Measurements from ENCODE around the gene DDX51.
"Not testable (repeated sequence)": the region's sequence is repeated elsewhere in the genome, so short reads cannot be mapped to it uniquely, and the experiment has no call there.

The DDX51 gene

DNA sequence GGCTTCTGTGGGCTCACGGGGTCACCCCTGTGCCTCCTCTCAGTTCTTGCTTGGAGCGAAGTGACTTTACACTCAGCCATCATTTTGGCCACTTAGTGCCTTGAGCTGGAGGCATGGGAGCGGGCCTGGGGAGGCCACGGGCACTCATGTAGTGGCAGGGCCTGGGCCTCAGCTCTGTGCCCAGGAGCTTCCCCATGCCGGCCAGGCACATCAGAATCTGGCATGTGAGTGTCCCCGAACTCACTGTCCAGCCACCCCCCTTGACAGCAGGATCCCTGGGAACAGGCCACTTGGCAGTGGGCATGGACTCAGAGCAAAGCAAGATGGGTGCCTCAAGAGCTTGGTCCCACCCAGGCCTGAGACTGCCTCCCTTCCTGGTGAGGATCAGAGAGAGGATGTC is 29.5 kb downstream of the DDX51 start:
- no peak for DNase-seq

DNA sequence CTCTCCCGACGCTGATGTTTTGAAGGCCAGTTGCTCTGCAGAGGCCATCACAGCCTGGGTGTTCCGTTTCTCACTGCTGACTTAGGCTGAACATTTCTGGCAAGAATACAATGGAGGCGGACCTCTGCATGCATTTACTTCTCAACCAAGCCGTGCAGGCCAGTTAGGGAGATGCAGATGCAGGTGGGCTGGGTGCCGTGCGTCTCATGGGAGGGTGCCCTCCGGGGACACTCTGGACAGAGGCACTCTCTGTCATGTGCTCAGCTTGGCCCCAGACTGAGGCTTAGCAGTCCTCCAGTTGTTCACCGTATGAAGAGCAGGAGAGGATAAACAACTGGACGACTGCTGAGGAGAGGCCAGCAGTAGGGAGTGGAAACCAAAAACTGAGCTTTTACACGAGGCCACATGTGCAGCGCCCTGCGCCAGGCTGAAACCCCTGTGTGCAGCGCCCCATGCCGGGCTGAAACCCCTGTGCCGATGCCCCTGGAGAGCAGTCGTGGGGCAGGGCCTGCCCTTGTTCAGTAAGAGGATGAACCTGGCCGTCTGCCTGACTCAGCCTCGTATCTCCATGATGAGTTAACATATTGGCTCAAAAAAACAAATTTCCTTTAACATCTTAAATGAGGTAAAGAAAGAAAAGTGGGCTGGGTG is 32.3 kb downstream of the DDX51 start:
- DNase-seq: no peak

DNA sequence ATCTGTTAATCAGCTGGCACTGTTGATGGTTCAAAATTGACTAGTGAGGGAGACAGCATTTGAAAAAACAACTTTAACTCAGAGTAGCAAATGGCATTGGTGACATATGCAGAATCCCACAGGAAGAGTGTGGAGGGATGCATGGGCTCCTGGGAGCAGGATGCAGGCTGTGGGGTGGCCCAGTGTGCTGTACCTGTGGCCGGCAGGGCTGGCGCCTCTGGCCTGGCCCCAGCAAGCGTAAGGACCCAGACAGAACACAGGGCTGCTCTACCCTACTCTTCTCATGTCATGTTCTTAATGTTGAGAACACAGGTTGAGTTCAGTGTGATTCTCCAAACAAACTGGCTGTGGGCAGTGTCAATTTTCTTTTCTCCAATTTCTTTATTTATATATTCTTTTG is 33.4 kb downstream of the DDX51 start:
- no peak for DNase-seq

DNA sequence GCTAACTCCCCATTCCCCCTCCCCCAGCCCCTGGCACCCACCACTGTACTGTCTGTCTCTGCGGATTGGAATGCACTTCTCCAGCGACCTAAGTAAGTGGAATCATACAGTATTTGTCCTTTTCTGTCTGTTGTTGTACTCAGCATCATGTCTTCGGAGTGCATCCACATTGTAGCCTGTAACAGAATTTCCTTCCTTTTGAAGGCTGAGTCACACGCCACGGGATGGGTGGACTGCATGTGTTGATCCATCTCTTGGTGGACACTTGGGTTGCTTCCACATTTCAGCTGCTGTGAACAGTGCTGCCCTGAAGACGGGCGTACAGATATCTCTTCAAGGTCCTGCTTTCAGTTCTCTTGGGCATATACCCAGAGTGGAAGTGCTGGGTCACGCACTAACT is 34.4 kb downstream of the DDX51 start:
- DNase-seq: no peak

- DNase-seq: no peak
These were observed 35.8 kb downstream of the DDX51 start for GRCh38 chr12:132108211-132108832.

- DNase-seq: peak; percentile 7
These were observed 37.2 kb downstream of the DDX51 start for GRCh38 chr12:132106921-132107320.

DNA sequence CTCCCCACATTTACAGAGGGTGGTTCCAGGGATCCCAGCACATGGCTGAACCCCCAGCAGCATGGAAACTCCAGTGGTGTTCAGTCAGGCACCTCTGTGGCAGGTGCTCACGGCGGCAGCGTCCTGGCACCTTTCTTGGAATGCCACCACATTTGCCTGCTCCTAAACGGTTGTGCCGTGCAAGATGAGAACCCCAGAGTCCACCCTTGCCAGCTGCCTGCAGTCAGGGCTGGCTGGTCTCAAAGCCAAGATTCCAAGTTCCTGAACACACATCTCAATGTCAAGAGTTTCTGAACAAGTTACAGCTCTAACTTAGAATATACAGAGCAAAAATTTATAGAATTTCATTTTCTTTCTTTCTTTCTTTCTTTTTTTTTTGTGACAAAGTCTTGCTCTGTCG is 38.7 kb downstream of the DDX51 start:
- no peak for DNase-seq

- no peak for DNase-seq
These were observed 40.4 kb downstream of the DDX51 start for GRCh38 chr12:132103542-132104308.

- DNase-seq: not testable (repeated sequence)
These were observed 41.0 kb downstream of the DDX51 start for GRCh38 chr12:132103072-132103471.

DNA sequence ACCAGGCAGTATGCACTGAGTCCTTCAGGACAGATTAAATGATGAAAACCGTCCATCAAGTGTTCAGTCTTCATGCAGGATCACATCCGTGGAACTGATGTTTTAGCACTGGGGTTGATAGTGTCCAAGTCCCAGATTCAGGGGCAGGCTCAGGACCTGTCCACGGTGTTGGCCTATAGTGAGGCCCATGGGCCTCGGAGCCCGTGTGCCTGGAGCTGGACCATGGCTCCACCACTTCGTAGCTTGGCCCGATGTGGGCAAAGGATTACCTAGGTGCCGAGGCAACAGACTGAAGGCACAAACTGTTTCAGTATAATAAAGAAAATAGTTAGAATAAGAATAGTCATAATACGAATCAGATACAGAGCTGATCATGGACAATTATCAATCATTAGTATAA is 41.8 kb downstream of the DDX51 start:
- DNase-seq: no peak

DNA sequence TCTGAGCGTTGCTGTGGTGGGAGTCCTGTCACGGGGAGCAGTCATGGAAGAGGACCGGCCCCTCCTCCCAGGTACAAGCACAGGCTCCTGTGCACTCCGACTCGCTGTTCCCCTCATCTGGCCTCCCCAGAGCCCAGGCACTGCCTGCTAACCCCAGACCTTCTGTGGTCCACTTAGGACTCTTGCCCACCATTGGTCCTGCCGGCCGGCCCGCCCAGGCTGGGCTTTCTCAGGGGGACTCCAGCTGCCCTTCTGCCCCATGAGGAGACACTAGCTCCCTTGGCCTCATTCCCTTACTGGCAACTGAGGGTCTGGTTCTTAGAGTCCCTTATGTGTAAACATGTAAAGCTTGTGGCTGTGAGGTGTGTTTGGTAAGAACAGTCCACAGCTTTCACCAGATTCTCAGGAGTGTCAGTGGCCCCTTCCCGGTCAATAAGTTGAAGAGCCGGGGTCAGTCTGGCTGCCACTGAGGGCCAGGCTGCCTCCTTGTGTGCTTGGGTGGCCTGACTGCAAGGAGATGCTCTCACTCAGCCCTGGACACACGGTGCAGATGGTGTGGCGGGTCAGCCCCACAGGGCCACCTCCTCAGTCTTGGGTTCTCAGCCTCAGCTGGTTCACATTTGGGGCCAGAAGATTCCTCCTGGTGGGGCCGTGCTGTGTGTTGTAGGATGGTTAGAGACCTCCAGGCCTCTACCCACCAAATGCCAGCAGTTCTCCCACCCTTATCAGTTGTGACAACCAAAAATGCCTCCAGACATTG is 43.6 kb downstream of the DDX51 start:
- no peak for DNase-seq

- DNase-seq: no peak
These were observed 44.4 kb downstream of the DDX51 start for GRCh38 chr12:132099739-132100138.

DNA sequence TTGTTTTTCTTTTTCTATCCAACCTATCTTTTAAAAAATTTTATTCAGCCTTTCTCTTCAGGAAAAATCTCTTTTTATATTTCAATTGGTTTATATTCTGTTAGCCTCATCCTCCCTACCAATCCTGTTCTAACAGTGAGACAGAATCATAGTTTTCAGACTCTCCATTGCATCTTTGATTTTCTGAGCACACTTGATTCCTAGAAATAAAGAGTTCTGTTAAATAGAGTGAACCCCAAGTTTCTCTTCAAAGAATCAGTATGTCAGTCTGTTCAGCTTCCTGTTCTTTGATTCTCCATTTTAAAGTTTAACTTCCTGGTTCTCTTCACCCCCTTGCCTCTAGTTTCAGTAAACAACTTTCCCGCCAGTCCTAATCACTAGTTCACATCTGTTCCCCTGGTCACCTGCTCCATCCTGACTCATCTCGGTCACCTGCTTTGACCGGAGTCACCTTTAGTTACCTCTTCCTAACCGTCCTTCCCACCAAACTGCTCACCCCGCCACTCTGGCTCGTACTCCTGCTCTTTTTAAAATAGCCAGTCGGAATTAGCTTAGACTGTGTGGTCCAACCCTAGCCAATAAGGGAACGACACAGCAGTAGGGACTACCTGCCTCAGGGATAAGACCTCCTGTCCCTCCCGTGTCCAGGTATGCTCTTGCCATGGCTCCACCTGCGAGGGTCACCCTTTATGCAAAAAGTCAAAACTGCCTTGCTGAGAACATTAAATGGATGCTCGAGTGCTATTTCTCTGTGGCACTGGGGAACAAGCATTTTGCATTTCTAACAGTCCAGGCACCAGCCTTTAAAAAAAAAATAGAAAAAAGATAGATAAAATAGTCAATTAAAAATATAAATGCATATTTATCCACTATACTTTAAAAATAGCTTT is 48.4 kb downstream of the DDX51 start:
- no peak for DNase-seq

- no peak for DNase-seq
These were observed 49.7 kb downstream of the DDX51 start for GRCh38 chr12:132094269-132094891.

- DNase-seq: no peak
These were observed 54.7 kb downstream of the DDX51 start for GRCh38 chr12:132089407-132089910.
